Body of pancreas (tissue), 4 donors: ENCODE results near the gene PEA15. TPM values are rescaled to one million over a fixed set of nuclear protein-coding genes. Genes with fewer than 3 reads are reported as not detected.

Source experiments
- ATAC-seq: fragments of 150-250 bp; one replicate; pipeline ENCODE4 v1.9.1; 2016
- DNase-seq, 4 donors: peaks; one replicate each; pipeline ENCODE4 v3.0.0-alpha.2; 2019
- H3K27ac ChIP-seq, 4 donors: fragments of 200-600 bp; sonication (generic); 1 replicate in 3 of 4; 2 replicates in 1 of 4; pipeline versions ENCODE4 v1.5.1 to v1.6.1; 2016 to 2019; ENCODE audit warnings: mild to moderate bottlenecking in 1 of 4, mixed read lengths in 1 of 4, moderate library complexity in 1 of 4
- H3K27me3 ChIP-seq, 2 donors: fragments of 200-600 bp; sonication (generic); one replicate each; pipeline ENCODE4 v1.6.0; 2016; ENCODE audit warnings: mild to moderate bottlenecking in 1 of 2
- H3K36me3 ChIP-seq, 2 donors: fragments of 200-600 bp; sonication (generic); replicated peaks in 1 of 2; 2 replicates each; pipeline ENCODE4 v1.5.1; 2016; ENCODE audit warnings: low read depth in 2 of 2; ENCODE audit not compliant: insufficient read depth in 1 of 2
- H3K4me1 ChIP-seq: fragments of 200-600 bp; sonication (generic); one replicate; pipeline ENCODE4 v1.6.0; 2016
- H3K4me3 ChIP-seq, 2 donors: fragments of 200-600 bp; sonication (generic); 1 replicate in 1 of 2; 2 replicates in 1 of 2; pipeline ENCODE4 v1.5.1; 2016 to 2019
- H3K9me3 ChIP-seq, 3 donors: fragments of 200-600 bp; sonication (generic); 1 replicate in 2 of 3; 2 replicates in 1 of 3; pipeline ENCODE4 v1.5.1; 2016
- POLR2A ChIP-seq, 3 donors: fragments of 450-650 bp; IDR thresholded peaks; one replicate each; pipeline ENCODE4 v1.6.1; 2016; ENCODE audit warnings: antibody characterized with exemption in 3 of 3, mild to moderate bottlenecking in 2 of 3
- WGBS, 2 donors: methylation state at CpG; one replicate each; pipeline ENCODE4 v1.1.5; 2017; 5-methylcytosine and 5-hydroxymethylcytosine counted together
- intact Hi-C: fragments of 100-400 bp; cut with DNase I; formaldehyde crosslinking; loops from one replicate; pipeline ENCODE4 v1.15.1; 2023
- total RNA-seq, 2 donors: library from RNA; depleted of rRNA; stranded (reverse); fragments of >200 nt; gene quantifications; one replicate each; pipeline ENCODE4 v1.1.0, GENCODE V29; 2016
- TF ChIP-seq, protein P1 (sequence below), 7 experiments: fragments of 450-650 bp in 4 of 7; fragments of 200-600 bp in 3 of 7; sonication (generic) in 3 of 7; IDR thresholded peaks; one replicate each; pipeline ENCODE4 v1.5.1; 2016 to 2019; ENCODE audit warnings: antibody characterized with exemption in 7 of 7

Gene PEA15
- total RNA-seq, 2 donors from 2014 or later, result 21.4 to 23.9 TPM

DNA sequence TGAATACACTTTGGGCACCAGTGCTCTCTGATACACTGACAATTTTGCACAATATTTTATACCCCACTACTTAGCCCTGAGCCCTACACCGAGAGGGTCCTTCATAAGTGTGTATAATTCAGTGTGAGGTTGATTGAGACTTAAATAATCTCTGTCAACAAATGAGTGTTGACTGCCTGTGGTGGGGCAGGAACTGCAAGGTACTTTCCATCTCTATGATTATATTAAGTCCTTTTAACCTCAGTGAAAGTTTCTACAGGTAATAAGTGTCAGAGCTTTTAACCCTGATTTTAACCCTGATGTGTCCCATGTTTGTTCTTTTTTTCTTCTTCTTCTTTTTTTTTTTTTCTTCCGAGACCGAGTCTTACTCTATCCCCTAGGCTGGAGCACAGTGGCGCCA lies 9.0 kb upstream of the PEA15 start:
- no peak for ATAC-seq
- Histone ChIP-seq H3K36me3 (no peaks in the 10 kb centered on the region), H3K4me3 (no peak overlapping the region), H3K27me3 (no peaks in the 10 kb centered on the region), H3K9me3 (no peaks in the 10 kb centered on the region), H3K4me1 (peaks cover 12% of the 10 kb centered on the region), H3K27ac (no peak overlapping the region)
- WGBS, 2 donors, result 76 to 77% methylated on average over 4 of the region's 4 CpGs
- intact Hi-C loops, result loop anchor here (10.0 kb wide), 2 partner anchors 59 to 99 kb away; no protein-coding TSS in a partner anchor
- TF ChIP-seq, protein P1, sequence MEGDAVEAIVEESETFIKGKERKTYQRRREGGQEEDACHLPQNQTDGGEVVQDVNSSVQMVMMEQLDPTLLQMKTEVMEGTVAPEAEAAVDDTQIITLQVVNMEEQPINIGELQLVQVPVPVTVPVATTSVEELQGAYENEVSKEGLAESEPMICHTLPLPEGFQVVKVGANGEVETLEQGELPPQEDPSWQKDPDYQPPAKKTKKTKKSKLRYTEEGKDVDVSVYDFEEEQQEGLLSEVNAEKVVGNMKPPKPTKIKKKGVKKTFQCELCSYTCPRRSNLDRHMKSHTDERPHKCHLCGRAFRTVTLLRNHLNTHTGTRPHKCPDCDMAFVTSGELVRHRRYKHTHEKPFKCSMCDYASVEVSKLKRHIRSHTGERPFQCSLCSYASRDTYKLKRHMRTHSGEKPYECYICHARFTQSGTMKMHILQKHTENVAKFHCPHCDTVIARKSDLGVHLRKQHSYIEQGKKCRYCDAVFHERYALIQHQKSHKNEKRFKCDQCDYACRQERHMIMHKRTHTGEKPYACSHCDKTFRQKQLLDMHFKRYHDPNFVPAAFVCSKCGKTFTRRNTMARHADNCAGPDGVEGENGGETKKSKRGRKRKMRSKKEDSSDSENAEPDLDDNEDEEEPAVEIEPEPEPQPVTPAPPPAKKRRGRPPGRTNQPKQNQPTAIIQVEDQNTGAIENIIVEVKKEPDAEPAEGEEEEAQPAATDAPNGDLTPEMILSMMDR (IDR thresholded peaks at IDR 0.05), result no peak
- DNase-seq, result no peak

DNA sequence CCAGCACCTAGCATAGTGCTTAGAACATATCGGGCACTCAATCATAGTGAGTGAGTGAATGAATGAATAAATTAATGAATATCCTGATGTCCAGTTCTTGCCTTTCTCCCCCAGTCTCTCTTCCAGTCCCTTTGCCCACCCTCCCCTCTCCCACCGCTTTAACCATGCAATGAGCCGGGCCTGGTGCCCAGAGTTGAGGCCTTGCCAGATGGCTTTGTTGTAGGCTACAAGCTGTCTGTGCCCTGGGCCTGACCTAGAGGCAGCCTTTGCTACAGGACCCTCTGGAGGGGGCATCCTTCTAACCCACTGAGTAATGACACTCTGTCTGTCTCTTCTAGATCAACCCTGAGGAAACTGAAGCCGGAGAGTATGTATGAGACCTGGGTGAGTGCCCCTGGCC lies 8.0 kb upstream of the PEA15 start:
- H3K27ac ChIP-seq, result no peak overlapping the region
- DNase-seq, result no peak
- ATAC-seq, result no peak
- H3K4me3 ChIP-seq, result no peak overlapping the region
- H3K27me3 ChIP-seq, result no peaks in the 10 kb centered on the region
- intact Hi-C loops, result loop anchor here (10.0 kb wide), 2 partner anchors 58 to 98 kb away; no protein-coding TSS in a partner anchor
- no peaks in the 10 kb centered on the region for H3K36me3 ChIP-seq
- WGBS, 2 donors, result 89 to 96% methylated on average over 3 to 4 of the region's 4 CpGs
- TF ChIP-seq, protein P1 (IDR thresholded peaks at IDR 0.05), result no peak
- TF ChIP-seq POLR2A (IDR thresholded peaks at IDR 0.05), result no peak
- H3K9me3 ChIP-seq, result no peaks in the 10 kb centered on the region
- peaks cover 12% of the 10 kb centered on the region for H3K4me1 ChIP-seq

DNA sequence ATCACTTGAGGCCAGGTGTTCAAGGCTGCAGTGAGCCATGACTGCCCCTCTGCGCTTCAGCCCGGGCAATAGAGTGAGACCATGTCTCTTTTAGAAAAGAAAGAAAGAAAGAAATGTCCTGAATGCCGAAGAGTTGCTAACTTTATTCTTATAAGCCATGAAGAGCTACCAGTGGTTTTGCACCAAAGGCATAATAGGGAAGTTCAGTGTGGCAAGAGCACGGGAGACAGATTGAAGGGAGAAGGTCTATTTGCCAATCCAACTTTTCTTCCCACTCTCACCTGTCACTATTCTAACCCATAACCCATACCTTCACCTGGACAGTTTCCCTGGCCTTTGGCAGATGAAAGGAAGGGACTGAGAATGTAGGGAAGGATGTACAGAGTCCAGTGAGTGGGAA lies 4.4 kb upstream of the PEA15 start:
- Histone ChIP-seq H3K9me3 (no peaks in the 10 kb centered on the region), H3K27me3 (no peaks in the 10 kb centered on the region), H3K4me3 (no peak overlapping the region), H3K4me1 (peaks cover 11% of the 10 kb centered on the region), H3K27ac (no peak overlapping the region), H3K36me3 (no peaks in the 10 kb centered on the region)
- intact Hi-C loops, result no loop called here
- DNase-seq, result no peak
- no peak for TF ChIP-seq POLR2A (IDR thresholded peaks at IDR 0.05)
- TF ChIP-seq, protein P1 (IDR thresholded peaks at IDR 0.05), result no peak
- no peak for ATAC-seq
- 80 to 84% methylated on average over 4 of the region's 4 CpGs for WGBS, 2 donors

DNA sequence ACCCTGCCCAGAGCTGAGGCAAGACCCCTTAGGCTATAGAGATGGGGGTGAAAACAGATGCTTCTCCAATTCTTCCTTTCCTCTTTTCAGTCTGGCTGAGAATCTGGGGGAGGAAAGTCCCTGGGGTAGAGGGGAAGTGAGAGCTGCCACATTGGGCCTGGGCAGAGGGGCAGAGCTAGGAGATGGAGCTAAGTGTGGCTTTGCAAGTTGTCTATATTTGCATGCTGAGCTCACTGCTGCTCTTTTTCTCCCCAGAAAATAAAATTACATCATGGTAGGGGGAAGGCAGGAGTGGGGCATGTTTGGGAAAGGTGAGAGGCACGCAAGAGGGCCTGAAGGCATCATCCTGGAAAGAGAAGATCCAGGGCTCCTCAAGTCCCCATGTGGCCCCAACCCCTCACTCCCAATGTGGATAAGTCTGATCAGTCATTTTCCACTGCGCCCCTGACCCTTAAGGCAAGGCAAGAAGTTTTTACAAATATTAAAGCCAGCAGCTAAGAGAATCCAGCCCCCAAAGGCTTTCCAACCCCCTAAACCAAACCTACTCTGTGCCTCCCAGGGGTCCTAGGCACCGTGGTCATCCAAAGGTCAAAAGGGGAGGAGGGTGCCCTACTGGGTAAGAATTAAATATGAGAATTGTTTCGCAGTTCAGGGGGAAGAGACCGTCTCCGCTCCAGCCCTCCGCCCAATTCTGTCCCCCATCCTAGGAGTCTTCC lies 500 bp upstream of the PEA15 start:
- H3K27ac ChIP-seq, result peak overlapping the region in 3 of 4 donors; percentile 72 to 85 (median 83)
- TF ChIP-seq, protein P1 (IDR thresholded peaks at IDR 0.05), result no peak
- no peak for TF ChIP-seq POLR2A (IDR thresholded peaks at IDR 0.05)
- ATAC-seq (no peak), DNase-seq (no peak)
- no peaks in the 10 kb centered on the region for H3K27me3 ChIP-seq
- no peaks in the 10 kb centered on the region for H3K9me3 ChIP-seq
- H3K4me3 ChIP-seq, result no peak overlapping the region
- intact Hi-C loops, result no loop called here
- H3K36me3 ChIP-seq, result no peaks in the 10 kb centered on the region
- 27 to 30% methylated on average over 7 of the region's 7 CpGs for WGBS, 2 donors
- H3K4me1 ChIP-seq, result peaks cover 41% of the 10 kb centered on the region

DNA sequence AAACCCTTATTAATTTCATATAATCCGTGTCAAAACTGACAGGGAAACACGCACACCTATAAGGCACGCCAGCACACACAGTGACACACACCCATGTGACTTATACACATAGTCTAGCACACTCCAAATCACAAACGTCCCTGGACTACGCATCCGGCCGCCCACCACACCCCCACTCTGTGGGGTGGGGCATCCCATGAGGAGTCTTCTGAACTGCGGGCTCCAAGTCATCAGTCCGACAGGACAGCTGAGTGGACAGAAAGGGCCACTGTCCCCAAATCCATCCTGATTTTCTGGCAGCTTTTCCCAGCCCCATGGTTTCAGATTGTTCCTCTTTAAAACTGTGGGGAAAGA lies 829 bp downstream of the PEA15 start:
- intact Hi-C loops, result no loop called here
- Histone ChIP-seq H3K4me1 (peaks cover 54% of the 10 kb centered on the region), H3K9me3 (no peaks in the 10 kb centered on the region), H3K27me3 (no peaks in the 10 kb centered on the region), H3K36me3 (no peaks in the 10 kb centered on the region), H3K27ac (peak overlapping the region; percentile 72 to 88 (median 84)), H3K4me3 (peak overlapping the region in 1 of 2 donors; percentile 65)
- WGBS, 2 donors, result 4 to 7% methylated on average over 8 to 9 of the region's 9 CpGs
- TF ChIP-seq, protein P1 (IDR thresholded peaks at IDR 0.05), result no peak
- no peak for TF ChIP-seq POLR2A (IDR thresholded peaks at IDR 0.05)
- DNase-seq (peak in 3 of 4 donors; percentile 29 to 37 (median 33)), ATAC-seq (peak; percentile 33)
